ENCODE measurements around the gene NXT1.

The NXT1 gene

DNA sequence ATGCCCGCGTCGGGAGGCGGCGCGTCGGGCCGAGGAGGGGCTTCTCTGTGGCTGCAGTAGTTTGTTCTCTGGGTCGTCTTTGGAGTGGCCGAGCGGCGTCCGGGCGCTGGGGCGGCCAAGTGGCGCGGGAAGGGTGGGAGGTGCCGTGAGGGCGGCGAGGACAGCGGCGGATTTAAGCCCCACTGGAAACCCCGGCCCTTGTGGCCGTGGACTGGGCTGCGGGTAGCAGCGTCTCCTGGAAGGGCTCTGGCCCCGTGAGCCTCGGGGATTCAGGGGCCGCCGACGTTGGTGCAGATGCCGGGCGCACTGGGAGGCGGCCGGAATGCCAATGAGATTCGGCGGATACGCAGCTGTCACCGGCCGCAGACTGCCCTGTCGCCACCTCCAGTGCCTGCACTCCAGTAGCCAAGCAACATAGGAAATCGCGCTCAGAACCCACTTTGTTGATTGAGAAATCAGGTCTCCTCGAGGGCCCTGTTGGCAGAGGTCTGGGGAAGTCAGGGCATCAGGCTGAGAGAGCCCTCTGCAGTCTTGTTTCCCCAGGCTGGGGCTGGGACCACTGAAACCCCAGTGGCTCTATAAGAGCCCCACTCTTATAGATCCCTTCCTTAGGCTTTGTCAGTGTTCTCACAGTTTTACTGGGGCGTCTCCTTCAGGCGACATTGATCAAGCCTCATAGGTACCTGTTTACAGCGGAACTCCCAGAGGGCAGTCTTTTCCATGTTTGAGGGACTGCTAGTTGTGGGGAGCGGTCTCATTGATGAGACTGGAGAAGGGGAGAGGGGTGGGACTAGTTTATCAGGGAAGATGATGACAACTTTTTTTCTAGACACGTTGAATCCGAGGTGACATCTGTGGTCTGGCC is 12.0 kb downstream of the NXT1 start:
- ATAC-seq (ENCODE audit: insufficient read depth, low read depth) = no peak
- H2AFZ ChIP-seq (ENCODE audit: low read depth, low read length) = peak overlapping the region; percentile 71

DNA sequence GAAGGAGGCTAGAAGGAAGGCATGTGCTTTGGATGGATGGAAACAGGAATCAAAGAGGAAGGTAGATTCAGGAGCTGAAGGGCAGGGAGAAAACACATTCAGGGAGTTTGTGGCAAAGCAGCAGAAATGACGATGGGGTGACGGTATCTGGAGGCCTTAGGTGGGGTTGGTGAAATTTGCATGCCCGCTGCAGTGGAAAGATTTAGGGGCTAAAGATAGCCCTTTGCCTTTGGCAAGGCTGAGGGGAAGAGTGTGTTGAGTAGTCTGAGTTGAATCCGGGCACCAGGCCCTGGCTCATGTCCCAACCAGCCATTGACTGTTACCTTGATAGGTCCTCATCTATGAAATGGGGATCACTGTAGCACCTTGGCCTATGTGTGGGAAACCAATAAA is 12.7 kb downstream of the NXT1 start:
- Histone ChIP-seq H3K79me2 (ENCODE audit: insufficient read depth, low read length) (peaks cover 70% of the 10 kb centered on the region), H3K9ac (ENCODE audit: low read depth, low read length) (peak overlapping the region; percentile 89), H2AFZ (ENCODE audit: low read depth, low read length) (no peak overlapping the region), H3K9me3 (ENCODE audit: insufficient read depth, low read length, severe bottlenecking) (no peaks in the 10 kb centered on the region), H3K27me3 (ENCODE audit: insufficient read depth, low read length, poor library complexity) (no peaks in the 10 kb centered on the region), H3K36me3 (ENCODE audit: insufficient read depth, low read length) (peaks cover 40% of the 10 kb centered on the region), H3K4me3 (ENCODE audit: low read depth in 1 of 2, low read length in 2 of 2) (peak overlapping the region; percentile 65 to 77; a peak in 3 of 4 replicates), H4K20me1 (ENCODE audit: insufficient read depth, low read length) (peaks cover 51% of the 10 kb centered on the region), H3K4me1 (ENCODE audit: insufficient read depth, low read length) (peaks cover 75% of the 10 kb centered on the region), H3K27ac (ENCODE audit: low read length) (peak overlapping the region; percentile 90; the same call in 1 of the 2 replicates), H3K4me2 (ENCODE audit: insufficient read depth, low read length) (peak overlapping the region; percentile 73)
- ATAC-seq (ENCODE audit: insufficient read depth, low read depth) (no peak), DNase-seq (no peak)
- TF ChIP-seq EZH2 (IDR thresholded peaks at IDR 0.05; ENCODE audit: borderline replicate concordance, low read depth, low read length, severe bottlenecking) = no peak
- TF ChIP-seq, protein P1, sequence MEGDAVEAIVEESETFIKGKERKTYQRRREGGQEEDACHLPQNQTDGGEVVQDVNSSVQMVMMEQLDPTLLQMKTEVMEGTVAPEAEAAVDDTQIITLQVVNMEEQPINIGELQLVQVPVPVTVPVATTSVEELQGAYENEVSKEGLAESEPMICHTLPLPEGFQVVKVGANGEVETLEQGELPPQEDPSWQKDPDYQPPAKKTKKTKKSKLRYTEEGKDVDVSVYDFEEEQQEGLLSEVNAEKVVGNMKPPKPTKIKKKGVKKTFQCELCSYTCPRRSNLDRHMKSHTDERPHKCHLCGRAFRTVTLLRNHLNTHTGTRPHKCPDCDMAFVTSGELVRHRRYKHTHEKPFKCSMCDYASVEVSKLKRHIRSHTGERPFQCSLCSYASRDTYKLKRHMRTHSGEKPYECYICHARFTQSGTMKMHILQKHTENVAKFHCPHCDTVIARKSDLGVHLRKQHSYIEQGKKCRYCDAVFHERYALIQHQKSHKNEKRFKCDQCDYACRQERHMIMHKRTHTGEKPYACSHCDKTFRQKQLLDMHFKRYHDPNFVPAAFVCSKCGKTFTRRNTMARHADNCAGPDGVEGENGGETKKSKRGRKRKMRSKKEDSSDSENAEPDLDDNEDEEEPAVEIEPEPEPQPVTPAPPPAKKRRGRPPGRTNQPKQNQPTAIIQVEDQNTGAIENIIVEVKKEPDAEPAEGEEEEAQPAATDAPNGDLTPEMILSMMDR (IDR thresholded peaks at IDR 0.05; ENCODE audit: borderline replicate concordance, extremely low read depth, low read length, poor library complexity, severe bottlenecking) = no peak

More for the DNA sequence above, 12.0 kb downstream of the NXT1 start:
- Histone ChIP-seq H3K4me3 (ENCODE audit: low read depth in 1 of 2, low read length in 2 of 2) (peak overlapping the region; percentile 65 to 77), H3K27ac (ENCODE audit: low read length) (peak overlapping the region; percentile 90), H3K36me3 (ENCODE audit: insufficient read depth, low read length) (peaks cover 34% of the 10 kb centered on the region), H3K4me1 (ENCODE audit: insufficient read depth, low read length) (peaks cover 75% of the 10 kb centered on the region), H3K9ac (ENCODE audit: low read depth, low read length) (peak overlapping the region; percentile 89), H3K9me3 (ENCODE audit: insufficient read depth, low read length, severe bottlenecking) (no peaks in the 10 kb centered on the region), H3K4me2 (ENCODE audit: insufficient read depth, low read length) (peak overlapping the region; percentile 73), H4K20me1 (ENCODE audit: insufficient read depth, low read length) (peaks cover 47% of the 10 kb centered on the region), H3K79me2 (ENCODE audit: insufficient read depth, low read length) (peaks cover 66% of the 10 kb centered on the region), H3K27me3 (ENCODE audit: insufficient read depth, low read length, poor library complexity) (no peaks in the 10 kb centered on the region)
- TF ChIP-seq, protein P1 (IDR thresholded peaks at IDR 0.05; ENCODE audit: borderline replicate concordance, extremely low read depth, low read length, poor library complexity, severe bottlenecking) = peak; percentile 8
- TF ChIP-seq EZH2 (IDR thresholded peaks at IDR 0.05; ENCODE audit: borderline replicate concordance, low read depth, low read length, severe bottlenecking) = no peak
- peak; percentile 32 for DNase-seq

DNA sequence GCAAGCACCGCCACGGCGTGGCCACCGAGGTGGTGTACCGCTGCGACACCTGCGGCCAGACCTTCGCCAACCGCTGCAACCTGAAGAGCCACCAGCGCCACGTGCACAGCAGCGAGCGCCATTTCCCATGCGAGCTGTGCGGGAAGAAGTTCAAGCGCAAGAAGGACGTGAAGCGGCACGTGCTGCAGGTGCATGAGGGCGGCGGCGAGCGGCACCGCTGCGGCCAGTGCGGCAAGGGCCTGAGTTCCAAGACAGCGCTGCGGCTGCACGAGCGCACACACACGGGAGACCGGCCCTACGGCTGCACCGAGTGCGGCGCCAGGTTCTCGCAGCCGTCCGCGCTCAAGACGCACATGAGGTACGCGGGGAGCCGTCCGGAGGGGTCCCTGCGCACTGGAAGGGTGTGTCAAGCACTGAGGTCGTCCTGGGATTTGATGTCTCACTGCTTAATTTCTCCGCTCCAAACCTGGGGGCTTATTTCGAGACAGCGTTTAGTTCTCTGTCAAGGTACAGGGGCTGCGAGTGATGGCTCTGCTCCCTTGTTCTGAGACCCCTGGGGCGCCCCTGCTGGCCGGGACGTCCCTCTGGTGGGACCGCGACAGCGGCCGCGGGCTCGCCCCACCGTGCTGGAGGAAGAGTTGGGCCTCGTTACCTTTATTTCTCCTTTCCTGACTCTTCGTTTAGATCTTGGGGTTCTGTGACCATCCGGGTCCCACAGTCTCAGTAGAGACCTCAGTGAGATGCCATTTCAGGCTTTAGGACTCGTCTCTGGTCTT is 15.0 kb downstream of the NXT1 start:
- H3K27me3 ChIP-seq (ENCODE audit: insufficient read depth, low read length, poor library complexity) = no peaks in the 10 kb centered on the region
- ATAC-seq (ENCODE audit: insufficient read depth, low read depth) (no peak), DNase-seq (no peak)
- peaks cover 84% of the 10 kb centered on the region for H3K79me2 ChIP-seq (ENCODE audit: insufficient read depth, low read length)
- no peak overlapping the region for H3K9ac ChIP-seq (ENCODE audit: low read depth, low read length)
- no peak for TF ChIP-seq EZH2 (IDR thresholded peaks at IDR 0.05; ENCODE audit: borderline replicate concordance, low read depth, low read length, severe bottlenecking)
- TF ChIP-seq, protein P1 (IDR thresholded peaks at IDR 0.05; ENCODE audit: borderline replicate concordance, extremely low read depth, low read length, poor library complexity, severe bottlenecking) = no peak
- peaks cover 63% of the 10 kb centered on the region for H3K4me1 ChIP-seq (ENCODE audit: insufficient read depth, low read length)
- no peaks in the 10 kb centered on the region for H3K9me3 ChIP-seq (ENCODE audit: insufficient read depth, low read length, severe bottlenecking)
- peaks cover 60% of the 10 kb centered on the region for H4K20me1 ChIP-seq (ENCODE audit: insufficient read depth, low read length)
- peak overlapping the region; percentile 50 for H3K4me2 ChIP-seq (ENCODE audit: insufficient read depth, low read length)
- H3K27ac ChIP-seq (ENCODE audit: low read length) = no peak overlapping the region
- peak overlapping the region in 1 of 2 experiments; percentile 28; a peak in 1 of 4 replicates for H3K4me3 ChIP-seq (ENCODE audit: low read depth in 1 of 2, low read length in 2 of 2)
- H2AFZ ChIP-seq (ENCODE audit: low read depth, low read length) = no peak overlapping the region
- peaks cover 64% of the 10 kb centered on the region for H3K36me3 ChIP-seq (ENCODE audit: insufficient read depth, low read length)

Measured in DND-41 (cell line).